22Rv1 (cell line): ENCODE data around the gene VIL1.

Experiments
- ZFX ChIP-seq: fragments of 450-650 bp; IDR thresholded peaks from 2 replicates; pipeline ENCODE4 v1.6.1; 2017; ENCODE audit warnings: antibody characterized with exemption, borderline replicate concordance
- TF ChIP-seq, protein P1 (sequence below): fragments of 450-650 bp; IDR thresholded peaks from 2 replicates; pipeline ENCODE4 v1.5.1; 2017; ENCODE audit warnings: mild to moderate bottlenecking

DNA sequence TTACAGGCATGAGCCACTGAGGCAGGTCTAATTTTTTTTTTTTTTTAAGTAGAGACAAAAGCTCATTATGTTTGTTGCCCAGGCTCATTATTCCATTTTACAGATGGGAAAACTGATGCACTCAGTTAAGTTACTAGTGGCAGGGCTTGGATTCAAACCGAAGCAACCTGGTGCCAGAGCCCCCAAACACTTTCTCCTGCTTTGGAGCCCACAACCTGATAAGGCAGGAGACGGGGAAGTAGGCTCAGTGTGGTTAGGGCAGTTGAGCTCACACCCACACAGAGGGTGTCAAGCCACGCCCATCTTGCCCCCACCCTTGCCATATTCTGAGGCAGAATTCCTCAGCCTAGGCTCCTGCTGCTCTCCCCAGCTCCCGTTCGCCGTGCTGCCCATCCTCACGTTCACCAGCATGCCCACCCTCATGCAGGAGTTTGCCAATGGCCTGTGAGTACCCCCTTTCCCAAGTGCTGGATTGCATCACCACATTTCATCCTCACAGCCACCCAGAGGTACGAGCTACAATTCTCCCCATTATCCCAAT is 25.1 kb upstream of the VIL1 start:
- TF ChIP-seq, protein P1, sequence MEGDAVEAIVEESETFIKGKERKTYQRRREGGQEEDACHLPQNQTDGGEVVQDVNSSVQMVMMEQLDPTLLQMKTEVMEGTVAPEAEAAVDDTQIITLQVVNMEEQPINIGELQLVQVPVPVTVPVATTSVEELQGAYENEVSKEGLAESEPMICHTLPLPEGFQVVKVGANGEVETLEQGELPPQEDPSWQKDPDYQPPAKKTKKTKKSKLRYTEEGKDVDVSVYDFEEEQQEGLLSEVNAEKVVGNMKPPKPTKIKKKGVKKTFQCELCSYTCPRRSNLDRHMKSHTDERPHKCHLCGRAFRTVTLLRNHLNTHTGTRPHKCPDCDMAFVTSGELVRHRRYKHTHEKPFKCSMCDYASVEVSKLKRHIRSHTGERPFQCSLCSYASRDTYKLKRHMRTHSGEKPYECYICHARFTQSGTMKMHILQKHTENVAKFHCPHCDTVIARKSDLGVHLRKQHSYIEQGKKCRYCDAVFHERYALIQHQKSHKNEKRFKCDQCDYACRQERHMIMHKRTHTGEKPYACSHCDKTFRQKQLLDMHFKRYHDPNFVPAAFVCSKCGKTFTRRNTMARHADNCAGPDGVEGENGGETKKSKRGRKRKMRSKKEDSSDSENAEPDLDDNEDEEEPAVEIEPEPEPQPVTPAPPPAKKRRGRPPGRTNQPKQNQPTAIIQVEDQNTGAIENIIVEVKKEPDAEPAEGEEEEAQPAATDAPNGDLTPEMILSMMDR, result no peak
- TF ChIP-seq ZFX, result no peak
